ENCODE data around the gene BTBD7. TPM values are rescaled to one million over a fixed set of nuclear protein-coding genes. Genes with fewer than 3 reads are reported as not detected.
A peak's percentile ranks its signal among the peaks of the same experiment; 100 is the strongest.

Gene BTBD7
- total and polyA plus RNA-seq, 9 of the 15 experiments (the other 6 are each of a cell fraction or from before 2014, with no cell fraction given), result 2.5 to 12.9 (median 6.2) TPM

DNA sequence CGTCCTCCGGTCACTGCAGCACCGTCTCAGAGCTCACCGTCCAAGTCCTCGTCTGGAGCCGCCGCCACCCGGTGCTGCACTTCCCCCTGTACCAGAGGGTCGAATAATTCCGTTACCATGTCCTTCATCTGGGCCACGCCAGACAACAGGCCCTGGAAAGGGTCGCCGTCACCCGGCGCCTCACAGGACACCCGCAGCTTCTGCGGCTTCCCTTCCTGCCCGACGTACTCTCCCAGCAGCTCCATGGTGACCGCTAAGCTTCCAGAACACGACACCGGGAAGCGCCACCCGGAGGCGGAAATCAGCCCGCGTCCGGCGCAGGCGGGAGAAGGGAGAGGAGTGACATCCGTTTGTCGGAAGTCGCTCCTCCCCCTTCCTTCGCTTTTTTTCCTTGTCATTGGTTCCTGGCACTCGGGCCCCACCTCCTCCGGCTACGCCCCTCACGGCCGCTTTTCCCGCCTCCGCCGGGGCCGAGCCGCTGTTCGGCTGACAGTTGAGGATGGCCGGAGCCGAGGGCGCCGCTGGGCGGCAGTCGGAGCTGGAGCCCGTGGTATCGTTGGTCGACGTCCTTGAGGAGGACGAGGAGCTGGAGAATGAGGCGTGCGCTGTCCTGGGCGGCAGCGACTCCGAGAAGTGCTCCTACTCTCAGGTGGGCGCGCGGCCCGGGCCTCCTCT, 125.9 kb downstream of the BTBD7 start, which contains the start of the genes GON7 and UBR7 (continued):
- TF ChIP-seq RCOR1 (IDR thresholded peaks at IDR 0.05; ENCODE audit: borderline replicate concordance in 1 of 2, low read depth in 2 of 2, low read length in 2 of 2), result no peak; a peak in 1 of 4 replicates
- TF ChIP-seq ZFP1 (CRISPR knock-in tag; IDR thresholded peaks at IDR 0.05), result no peak
- TF ChIP-seq PHB2 (IDR thresholded peaks at IDR 0.05; ENCODE audit: low read depth), result no peak
- TF ChIP-seq KLF16 (IDR thresholded peaks at IDR 0.05), result no peak
- TF ChIP-seq SNIP1 (IDR thresholded peaks at IDR 0.05; ENCODE audit: low read depth), result no peak
- TF ChIP-seq, protein P1, sequence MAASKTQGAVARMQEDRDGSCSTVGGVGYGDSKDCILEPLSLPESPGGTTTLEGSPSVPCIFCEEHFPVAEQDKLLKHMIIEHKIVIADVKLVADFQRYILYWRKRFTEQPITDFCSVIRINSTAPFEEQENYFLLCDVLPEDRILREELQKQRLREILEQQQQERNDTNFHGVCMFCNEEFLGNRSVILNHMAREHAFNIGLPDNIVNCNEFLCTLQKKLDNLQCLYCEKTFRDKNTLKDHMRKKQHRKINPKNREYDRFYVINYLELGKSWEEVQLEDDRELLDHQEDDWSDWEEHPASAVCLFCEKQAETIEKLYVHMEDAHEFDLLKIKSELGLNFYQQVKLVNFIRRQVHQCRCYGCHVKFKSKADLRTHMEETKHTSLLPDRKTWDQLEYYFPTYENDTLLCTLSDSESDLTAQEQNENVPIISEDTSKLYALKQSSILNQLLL (CRISPR knock-in tag; IDR thresholded peaks at IDR 0.05; ENCODE audit: borderline replicate concordance), result no peak
- no peak for TF ChIP-seq ASH1L (IDR thresholded peaks at IDR 0.05; ENCODE audit: borderline replicate concordance, low read depth, partially characterized antibody)
- no peak for TF ChIP-seq LARP7 (IDR thresholded peaks at IDR 0.05)
- TF ChIP-seq ZNF778 (CRISPR knock-in tag; IDR thresholded peaks at IDR 0.05), result no peak
- TF ChIP-seq, protein P2, sequence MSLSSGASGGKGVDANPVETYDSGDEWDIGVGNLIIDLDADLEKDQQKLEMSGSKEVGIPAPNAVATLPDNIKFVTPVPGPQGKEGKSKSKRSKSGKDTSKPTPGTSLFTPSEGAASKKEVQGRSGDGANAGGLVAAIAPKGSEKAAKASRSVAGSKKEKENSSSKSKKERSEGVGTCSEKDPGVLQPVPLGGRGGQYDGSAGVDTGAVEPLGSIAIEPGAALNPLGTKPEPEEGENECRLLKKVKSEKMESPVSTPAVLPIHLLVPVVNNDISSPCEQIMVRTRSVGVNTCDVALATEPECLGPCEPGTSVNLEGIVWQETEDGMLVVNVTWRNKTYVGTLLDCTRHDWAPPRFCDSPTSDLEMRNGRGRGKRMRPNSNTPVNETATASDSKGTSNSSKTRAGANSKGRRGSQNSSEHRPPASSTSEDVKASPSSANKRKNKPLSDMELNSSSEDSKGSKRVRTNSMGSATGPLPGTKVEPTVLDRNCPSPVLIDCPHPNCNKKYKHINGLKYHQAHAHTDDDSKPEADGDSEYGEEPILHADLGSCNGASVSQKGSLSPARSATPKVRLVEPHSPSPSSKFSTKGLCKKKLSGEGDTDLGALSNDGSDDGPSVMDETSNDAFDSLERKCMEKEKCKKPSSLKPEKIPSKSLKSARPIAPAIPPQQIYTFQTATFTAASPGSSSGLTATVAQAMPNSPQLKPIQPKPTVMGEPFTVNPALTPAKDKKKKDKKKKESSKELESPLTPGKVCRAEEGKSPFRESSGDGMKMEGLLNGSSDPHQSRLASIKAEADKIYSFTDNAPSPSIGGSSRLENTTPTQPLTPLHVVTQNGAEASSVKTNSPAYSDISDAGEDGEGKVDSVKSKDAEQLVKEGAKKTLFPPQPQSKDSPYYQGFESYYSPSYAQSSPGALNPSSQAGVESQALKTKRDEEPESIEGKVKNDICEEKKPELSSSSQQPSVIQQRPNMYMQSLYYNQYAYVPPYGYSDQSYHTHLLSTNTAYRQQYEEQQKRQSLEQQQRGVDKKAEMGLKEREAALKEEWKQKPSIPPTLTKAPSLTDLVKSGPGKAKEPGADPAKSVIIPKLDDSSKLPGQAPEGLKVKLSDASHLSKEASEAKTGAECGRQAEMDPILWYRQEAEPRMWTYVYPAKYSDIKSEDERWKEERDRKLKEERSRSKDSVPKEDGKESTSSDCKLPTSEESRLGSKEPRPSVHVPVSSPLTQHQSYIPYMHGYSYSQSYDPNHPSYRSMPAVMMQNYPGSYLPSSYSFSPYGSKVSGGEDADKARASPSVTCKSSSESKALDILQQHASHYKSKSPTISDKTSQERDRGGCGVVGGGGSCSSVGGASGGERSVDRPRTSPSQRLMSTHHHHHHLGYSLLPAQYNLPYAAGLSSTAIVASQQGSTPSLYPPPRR (CRISPR knock-in tag; IDR thresholded peaks at IDR 0.05; ENCODE audit: borderline replicate concordance), result no peak
- TF ChIP-seq POLR2A (conservative IDR thresholded peaks at IDR 0.05), result peak; percentile 85
- TF ChIP-seq SAP30 (IDR thresholded peaks at IDR 0.05; ENCODE audit: borderline replicate concordance, insufficient read depth, low read depth, low read length, poor library complexity, severe bottlenecking), result no peak
- no peak for TF ChIP-seq NR4A1 (CRISPR knock-in tag; IDR thresholded peaks at IDR 0.05)
- TF ChIP-seq NR4A1 (tag; IDR thresholded peaks at IDR 0.05), result no peak
- TF ChIP-seq SRF (CRISPR knock-in tag; IDR thresholded peaks at IDR 0.05), result peak in 1 of 2 experiments; percentile 36; a peak in 2 of 4 replicates
- no peak for TF ChIP-seq ZNF79 (CRISPR knock-in tag; IDR thresholded peaks at IDR 0.05; ENCODE audit: low read depth)
- TF ChIP-seq BDP1 (IDR thresholded peaks at IDR 0.05; ENCODE audit: insufficient read depth, insufficient read length), result no peak
- peak; percentile 95; the same call in 1 of the 2 replicates for TF ChIP-seq RB1 (IDR thresholded peaks at IDR 0.05; ENCODE audit: low read depth)
- TF ChIP-seq, protein P3, sequence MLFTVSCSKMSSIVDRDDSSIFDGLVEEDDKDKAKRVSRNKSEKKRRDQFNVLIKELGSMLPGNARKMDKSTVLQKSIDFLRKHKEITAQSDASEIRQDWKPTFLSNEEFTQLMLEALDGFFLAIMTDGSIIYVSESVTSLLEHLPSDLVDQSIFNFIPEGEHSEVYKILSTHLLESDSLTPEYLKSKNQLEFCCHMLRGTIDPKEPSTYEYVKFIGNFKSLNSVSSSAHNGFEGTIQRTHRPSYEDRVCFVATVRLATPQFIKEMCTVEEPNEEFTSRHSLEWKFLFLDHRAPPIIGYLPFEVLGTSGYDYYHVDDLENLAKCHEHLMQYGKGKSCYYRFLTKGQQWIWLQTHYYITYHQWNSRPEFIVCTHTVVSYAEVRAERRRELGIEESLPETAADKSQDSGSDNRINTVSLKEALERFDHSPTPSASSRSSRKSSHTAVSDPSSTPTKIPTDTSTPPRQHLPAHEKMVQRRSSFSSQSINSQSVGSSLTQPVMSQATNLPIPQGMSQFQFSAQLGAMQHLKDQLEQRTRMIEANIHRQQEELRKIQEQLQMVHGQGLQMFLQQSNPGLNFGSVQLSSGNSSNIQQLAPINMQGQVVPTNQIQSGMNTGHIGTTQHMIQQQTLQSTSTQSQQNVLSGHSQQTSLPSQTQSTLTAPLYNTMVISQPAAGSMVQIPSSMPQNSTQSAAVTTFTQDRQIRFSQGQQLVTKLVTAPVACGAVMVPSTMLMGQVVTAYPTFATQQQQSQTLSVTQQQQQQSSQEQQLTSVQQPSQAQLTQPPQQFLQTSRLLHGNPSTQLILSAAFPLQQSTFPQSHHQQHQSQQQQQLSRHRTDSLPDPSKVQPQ (CRISPR knock-in tag; IDR thresholded peaks at IDR 0.05; ENCODE audit: borderline replicate concordance), result no peak

Data from K562 (cell line).